GM23338 (cell line): ENCODE results near the gene MKKS. TPM values are rescaled to one million over a fixed set of nuclear protein-coding genes. Genes with fewer than 3 reads are reported as not detected.

Experiments used
- ATAC-seq: fragments of 200-7000 bp; cut with Tn5 transposase; 3 replicates; pipeline ENCODE4 v1.9.1; 2020
- DNase-seq: peaks from one replicate; pipeline ENCODE4 v3.0.0-alpha.2; 2015; ENCODE audit warnings: low spot score
- H2AFZ ChIP-seq: fragments of 200-600 bp; sonication (generic); 2 replicates; pipeline ENCODE4 v1.8.0; 2016; ENCODE audit warnings: antibody characterized with exemption, mild to moderate bottlenecking, moderate library complexity
- H3F3A ChIP-seq: fragments of 200-600 bp; sonication (generic); replicated peaks from 2 replicates; pipeline ENCODE4 v1.8.0; 2017; ENCODE audit warnings: antibody characterized with exemption, mixed run types, low read depth
- H3K27ac ChIP-seq: fragments of 200-600 bp; sonication (generic); 2 replicates; pipeline ENCODE4 v1.6.1; 2016; ENCODE audit warnings: low read depth
- H3K27me3 ChIP-seq: fragments of 200-600 bp; sonication (generic); 2 replicates; pipeline ENCODE4 v1.8.0; 2016; ENCODE audit warnings: mild to moderate bottlenecking, mixed run types, moderate library complexity; ENCODE audit not compliant: insufficient read depth
- H3K36me3 ChIP-seq: fragments of 200-600 bp; sonication (generic); 2 replicates; pipeline ENCODE4 v1.8.0; 2016; ENCODE audit warnings: mild to moderate bottlenecking; ENCODE audit not compliant: insufficient read depth
- H3K4me1 ChIP-seq: fragments of 200-600 bp; sonication (generic); 2 replicates; pipeline ENCODE4 v1.8.0; 2016; ENCODE audit warnings: mild to moderate bottlenecking, moderate library complexity; ENCODE audit not compliant: insufficient read depth
- H3K4me2 ChIP-seq: fragments of 200-600 bp; sonication (generic); 2 replicates; pipeline ENCODE4 v1.7.1; 2017; ENCODE audit warnings: mixed run types
- H3K4me3 ChIP-seq: fragments of 200-600 bp; sonication (generic); 2 replicates; pipeline ENCODE4 v1.6.1; 2016; ENCODE audit warnings: mixed run types
- H3K79me2 ChIP-seq: fragments of 200-600 bp; sonication (generic); replicated peaks from 2 replicates; pipeline ENCODE4 v1.8.0; 2017; ENCODE audit warnings: mild to moderate bottlenecking; ENCODE audit not compliant: insufficient read depth
- H3K9me2 ChIP-seq: fragments of 200-600 bp; sonication (generic); 2 replicates; pipeline ENCODE4 v1.8.0; 2017; ENCODE audit not compliant: insufficient read depth
- H4K20me1 ChIP-seq: fragments of 200-600 bp; sonication (generic); replicated peaks from 2 replicates; pipeline ENCODE4 v1.8.0; 2017; ENCODE audit warnings: mild to moderate bottlenecking; ENCODE audit not compliant: insufficient read depth
- H3K27ac Mint-ChIP-seq: 2 replicates; pipeline ENCODE4 v1.8.0; 2020; ENCODE audit warnings: inconsistent platforms, mild to moderate bottlenecking, moderate library complexity, mixed read lengths
- H3K27me3 Mint-ChIP-seq: 3 replicates; pipeline ENCODE4 v1.8.0; 2022; ENCODE audit warnings: low read depth, mild to moderate bottlenecking, moderate library complexity, mixed read lengths, inconsistent platforms; ENCODE audit not compliant: insufficient read depth, poor library complexity
- H3K36me3 Mint-ChIP-seq: 3 replicates; pipeline ENCODE4 v1.8.0; 2021; ENCODE audit warnings: low read depth, mild to moderate bottlenecking, inconsistent platforms, moderate library complexity, mixed read lengths
- H3K4me1 Mint-ChIP-seq: 3 replicates; pipeline ENCODE4 v1.8.0; 2020; ENCODE audit warnings: mild to moderate bottlenecking, inconsistent platforms, mixed read lengths
- H3K4me3 Mint-ChIP-seq: 3 replicates; pipeline ENCODE4 v1.8.0; 2021; ENCODE audit warnings: moderate library complexity, mild to moderate bottlenecking, inconsistent platforms, mixed read lengths
- H3K9me3 Mint-ChIP-seq: 3 replicates; pipeline ENCODE4 v1.8.0; 2020; ENCODE audit warnings: moderate library complexity, mild to moderate bottlenecking, inconsistent platforms, mixed read lengths
- CREB1 ChIP-seq: fragments of 250-450 bp; sonication (Bioruptor Pico); IDR thresholded peaks from 2 replicates; pipeline ENCODE4 v1.5.0; 2020; ENCODE audit warnings: low read depth, mild to moderate bottlenecking, moderate library complexity
- EZH2 ChIP-seq: fragments of 200-600 bp; sonication (generic); IDR thresholded peaks from one replicate; pipeline ENCODE4 v1.8.0; 2017; ENCODE audit warnings: antibody characterized with exemption, mild to moderate bottlenecking, low read depth; ENCODE audit not compliant: unreplicated experiment
- EZH2phosphoT487 ChIP-seq: fragments of 200-600 bp; sonication (generic); IDR thresholded peaks from one replicate; pipeline ENCODE4 v1.8.1; 2018; ENCODE audit warnings: antibody characterized with exemption; ENCODE audit not compliant: unreplicated experiment
- JUNB ChIP-seq: IDR thresholded peaks from one replicate; pipeline ENCODE4 v1.6.1; 2016; ENCODE audit warnings: antibody characterized with exemption; ENCODE audit not compliant: unreplicated experiment
- NANOG ChIP-seq: IDR thresholded peaks from 2 replicates; pipeline ENCODE4 v1.6.1; 2016; ENCODE audit warnings: antibody characterized with exemption, borderline replicate concordance
- POLR2AphosphoS5 ChIP-seq: IDR thresholded peaks from 2 replicates; pipeline ENCODE4 v1.6.1; 2016; ENCODE audit warnings: antibody characterized with exemption, low read depth
- STAT1 ChIP-seq: IDR thresholded peaks from one replicate; pipeline ENCODE4 v1.6.1; 2016; ENCODE audit warnings: antibody characterized with exemption; ENCODE audit not compliant: unreplicated experiment
- ZNF114 ChIP-seq: fragments of 250-450 bp; sonication (Bioruptor Pico); IDR thresholded peaks from 2 replicates; pipeline ENCODE4 v1.5.0; 2020; ENCODE audit warnings: mild to moderate bottlenecking, moderate library complexity
- ZNF331 ChIP-seq: fragments of 250-450 bp; sonication (Bioruptor Pico); IDR thresholded peaks from 2 replicates; pipeline ENCODE4 v1.5.0; 2020; ENCODE audit warnings: low read depth, mild to moderate bottlenecking, moderate library complexity
- polyA plus RNA-seq: library from polyadenylated mRNA; unstranded; fragments of >200 nt; fragmentation: Nextera tagmentation; extraction: Ambion mirVana; gene quantifications from 2 replicates; pipeline ENCODE4 v1.2.1, GENCODE V29; 2016
- total RNA-seq: library from RNA; depleted of rRNA; stranded (reverse); fragments of >200 nt; shearing (Covaris generic); gene quantifications from 2 replicates; pipeline ENCODE4 v1.2.3, GENCODE V29; 2014
- TF ChIP-seq, protein P1 (sequence below): IDR thresholded peaks from 2 replicates; pipeline ENCODE4 v1.6.1; 2016; ENCODE audit warnings: antibody characterized with exemption
- TF ChIP-seq, protein P2 (sequence below): fragments of 250-450 bp; sonication (Bioruptor Pico); IDR thresholded peaks from 2 replicates; pipeline ENCODE4 v1.5.0; 2020; ENCODE audit warnings: mild to moderate bottlenecking, moderate library complexity
- TF ChIP-seq, protein P3 (sequence below), 2 experiments: fragments of 200-600 bp in 1 of 2; sonication (generic) in 1 of 2; conservative IDR thresholded peaks; 2 replicates each; pipeline versions ENCODE4 v1.5.1 to v1.6.1; 2016 to 2017; ENCODE audit warnings: antibody characterized with exemption in 2 of 2, low read depth in 2 of 2, mild to moderate bottlenecking in 2 of 2, moderate library complexity in 1 of 2
- TF ChIP-seq, protein P4 (sequence below): IDR thresholded peaks from one replicate; pipeline ENCODE4 v1.6.1; 2018; ENCODE audit warnings: antibody characterized with exemption; ENCODE audit not compliant: unreplicated experiment

MKKS gene
- total and polyA plus RNA-seq, 2 experiments from 2014 or later, result 13.4 to 16.7 TPM

DNA sequence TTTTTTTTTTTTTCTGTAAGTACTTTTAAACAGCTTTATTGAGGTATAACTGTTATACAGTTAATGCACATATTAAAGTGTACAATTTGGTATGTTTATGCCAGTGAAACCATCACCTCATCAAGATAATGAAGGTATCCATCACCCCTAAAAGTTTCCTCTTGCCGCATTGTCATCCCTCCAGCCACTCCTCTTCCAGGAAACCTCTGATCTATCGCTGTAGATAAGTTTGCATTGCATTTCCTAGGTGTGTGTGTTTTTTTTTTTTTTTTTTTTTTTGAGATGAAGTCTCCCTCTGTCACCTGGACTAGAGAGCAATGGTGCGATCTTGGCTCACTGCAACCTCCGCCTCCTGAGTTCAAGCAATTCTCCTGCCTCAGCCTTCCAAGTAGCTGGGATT, 4.2 kb upstream of the MKKS start:
- H3K36me3 ChIP-seq, result 0 out of 2 replicates have a peak, but pooled peaks cover 4% of the 10 kb centered on the region
- no peaks in the 10 kb centered on the region for H3K9me2 ChIP-seq
- H3K4me3 ChIP-seq, result no peak overlapping the region
- no peaks in the 10 kb centered on the region for H3K27me3 ChIP-seq
- Mint-ChIP-seq H3K4me3 (no peak overlapping the region), H3K4me1 (peaks cover 6% of the 10 kb centered on the region), H3K9me3 (no peaks in the 10 kb centered on the region), H3K36me3 (peaks cover 2% of the 10 kb centered on the region; the same call in 1 of the 3 replicates), H3K27me3 (peaks cover 14% of the 10 kb centered on the region), H3K27ac (no peak overlapping the region)
- TF ChIP-seq POLR2AphosphoS5, result no peak
- TF ChIP-seq ZNF114 (CRISPR knock-in tag), result no peak
- TF ChIP-seq, protein P1, sequence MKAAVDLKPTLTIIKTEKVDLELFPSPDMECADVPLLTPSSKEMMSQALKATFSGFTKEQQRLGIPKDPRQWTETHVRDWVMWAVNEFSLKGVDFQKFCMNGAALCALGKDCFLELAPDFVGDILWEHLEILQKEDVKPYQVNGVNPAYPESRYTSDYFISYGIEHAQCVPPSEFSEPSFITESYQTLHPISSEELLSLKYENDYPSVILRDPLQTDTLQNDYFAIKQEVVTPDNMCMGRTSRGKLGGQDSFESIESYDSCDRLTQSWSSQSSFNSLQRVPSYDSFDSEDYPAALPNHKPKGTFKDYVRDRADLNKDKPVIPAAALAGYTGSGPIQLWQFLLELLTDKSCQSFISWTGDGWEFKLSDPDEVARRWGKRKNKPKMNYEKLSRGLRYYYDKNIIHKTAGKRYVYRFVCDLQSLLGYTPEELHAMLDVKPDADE, result no peak
- TF ChIP-seq, protein P2, sequence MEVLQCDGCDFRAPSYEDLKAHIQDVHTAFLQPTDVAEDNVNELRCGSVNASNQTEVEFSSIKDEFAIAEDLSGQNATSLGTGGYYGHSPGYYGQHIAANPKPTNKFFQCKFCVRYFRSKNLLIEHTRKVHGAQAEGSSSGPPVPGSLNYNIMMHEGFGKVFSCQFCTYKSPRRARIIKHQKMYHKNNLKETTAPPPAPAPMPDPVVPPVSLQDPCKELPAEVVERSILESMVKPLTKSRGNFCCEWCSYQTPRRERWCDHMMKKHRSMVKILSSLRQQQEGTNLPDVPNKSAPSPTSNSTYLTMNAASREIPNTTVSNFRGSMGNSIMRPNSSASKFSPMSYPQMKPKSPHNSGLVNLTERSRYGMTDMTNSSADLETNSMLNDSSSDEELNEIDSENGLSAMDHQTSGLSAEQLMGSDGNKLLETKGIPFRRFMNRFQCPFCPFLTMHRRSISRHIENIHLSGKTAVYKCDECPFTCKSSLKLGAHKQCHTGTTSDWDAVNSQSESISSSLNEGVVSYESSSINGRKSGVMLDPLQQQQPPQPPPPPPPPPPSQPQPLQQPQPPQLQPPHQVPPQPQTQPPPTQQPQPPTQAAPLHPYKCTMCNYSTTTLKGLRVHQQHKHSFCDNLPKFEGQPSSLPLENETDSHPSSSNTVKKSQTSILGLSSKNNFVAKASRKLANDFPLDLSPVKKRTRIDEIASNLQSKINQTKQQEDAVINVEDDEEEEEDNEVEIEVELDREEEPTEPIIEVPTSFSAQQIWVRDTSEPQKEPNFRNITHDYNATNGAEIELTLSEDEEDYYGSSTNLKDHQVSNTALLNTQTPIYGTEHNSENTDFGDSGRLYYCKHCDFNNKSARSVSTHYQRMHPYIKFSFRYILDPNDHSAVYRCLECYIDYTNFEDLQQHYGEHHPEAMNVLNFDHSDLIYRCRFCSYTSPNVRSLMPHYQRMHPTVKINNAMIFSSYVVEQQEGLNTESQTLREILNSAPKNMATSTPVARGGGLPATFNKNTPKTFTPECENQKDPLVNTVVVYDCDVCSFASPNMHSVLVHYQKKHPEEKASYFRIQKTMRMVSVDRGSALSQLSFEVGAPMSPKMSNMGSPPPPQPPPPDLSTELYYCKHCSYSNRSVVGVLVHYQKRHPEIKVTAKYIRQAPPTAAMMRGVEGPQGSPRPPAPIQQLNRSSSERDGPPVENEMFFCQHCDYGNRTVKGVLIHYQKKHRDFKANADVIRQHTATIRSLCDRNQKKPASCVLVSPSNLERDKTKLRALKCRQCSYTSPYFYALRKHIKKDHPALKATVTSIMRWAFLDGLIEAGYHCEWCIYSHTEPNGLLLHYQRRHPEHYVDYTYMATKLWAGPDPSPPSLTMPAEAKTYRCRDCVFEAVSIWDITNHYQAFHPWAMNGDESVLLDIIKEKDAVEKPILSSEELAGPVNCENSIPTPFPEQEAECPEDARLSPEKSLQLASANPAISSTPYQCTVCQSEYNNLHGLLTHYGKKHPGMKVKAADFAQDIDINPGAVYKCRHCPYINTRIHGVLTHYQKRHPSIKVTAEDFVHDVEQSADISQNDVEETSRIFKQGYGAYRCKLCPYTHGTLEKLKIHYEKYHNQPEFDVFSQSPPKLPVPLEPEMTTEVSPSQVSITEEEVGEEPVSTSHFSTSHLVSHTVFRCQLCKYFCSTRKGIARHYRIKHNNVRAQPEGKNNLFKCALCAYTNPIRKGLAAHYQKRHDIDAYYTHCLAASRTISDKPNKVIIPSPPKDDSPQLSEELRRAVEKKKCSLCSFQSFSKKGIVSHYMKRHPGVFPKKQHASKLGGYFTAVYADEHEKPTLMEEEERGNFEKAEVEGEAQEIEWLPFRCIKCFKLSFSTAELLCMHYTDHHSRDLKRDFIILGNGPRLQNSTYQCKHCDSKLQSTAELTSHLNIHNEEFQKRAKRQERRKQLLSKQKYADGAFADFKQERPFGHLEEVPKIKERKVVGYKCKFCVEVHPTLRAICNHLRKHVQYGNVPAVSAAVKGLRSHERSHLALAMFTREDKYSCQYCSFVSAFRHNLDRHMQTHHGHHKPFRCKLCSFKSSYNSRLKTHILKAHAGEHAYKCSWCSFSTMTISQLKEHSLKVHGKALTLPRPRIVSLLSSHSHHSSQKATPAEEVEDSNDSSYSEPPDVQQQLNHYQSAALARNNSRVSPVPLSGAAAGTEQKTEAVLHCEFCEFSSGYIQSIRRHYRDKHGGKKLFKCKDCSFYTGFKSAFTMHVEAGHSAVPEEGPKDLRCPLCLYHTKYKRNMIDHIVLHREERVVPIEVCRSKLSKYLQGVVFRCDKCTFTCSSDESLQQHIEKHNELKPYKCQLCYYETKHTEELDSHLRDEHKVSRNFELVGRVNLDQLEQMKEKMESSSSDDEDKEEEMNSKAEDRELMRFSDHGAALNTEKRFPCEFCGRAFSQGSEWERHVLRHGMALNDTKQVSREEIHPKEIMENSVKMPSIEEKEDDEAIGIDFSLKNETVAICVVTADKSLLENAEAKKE (CRISPR knock-in tag), result no peak
- TF ChIP-seq EZH2phosphoT487, result no peak
- no peak for TF ChIP-seq STAT1
- no peak for TF ChIP-seq JUNB
- TF ChIP-seq, protein P3, sequence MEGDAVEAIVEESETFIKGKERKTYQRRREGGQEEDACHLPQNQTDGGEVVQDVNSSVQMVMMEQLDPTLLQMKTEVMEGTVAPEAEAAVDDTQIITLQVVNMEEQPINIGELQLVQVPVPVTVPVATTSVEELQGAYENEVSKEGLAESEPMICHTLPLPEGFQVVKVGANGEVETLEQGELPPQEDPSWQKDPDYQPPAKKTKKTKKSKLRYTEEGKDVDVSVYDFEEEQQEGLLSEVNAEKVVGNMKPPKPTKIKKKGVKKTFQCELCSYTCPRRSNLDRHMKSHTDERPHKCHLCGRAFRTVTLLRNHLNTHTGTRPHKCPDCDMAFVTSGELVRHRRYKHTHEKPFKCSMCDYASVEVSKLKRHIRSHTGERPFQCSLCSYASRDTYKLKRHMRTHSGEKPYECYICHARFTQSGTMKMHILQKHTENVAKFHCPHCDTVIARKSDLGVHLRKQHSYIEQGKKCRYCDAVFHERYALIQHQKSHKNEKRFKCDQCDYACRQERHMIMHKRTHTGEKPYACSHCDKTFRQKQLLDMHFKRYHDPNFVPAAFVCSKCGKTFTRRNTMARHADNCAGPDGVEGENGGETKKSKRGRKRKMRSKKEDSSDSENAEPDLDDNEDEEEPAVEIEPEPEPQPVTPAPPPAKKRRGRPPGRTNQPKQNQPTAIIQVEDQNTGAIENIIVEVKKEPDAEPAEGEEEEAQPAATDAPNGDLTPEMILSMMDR (conservative IDR thresholded peaks at IDR 0.05; ENCODE audit: low read depth in 2 of 2), result no peak
- TF ChIP-seq, protein P4, sequence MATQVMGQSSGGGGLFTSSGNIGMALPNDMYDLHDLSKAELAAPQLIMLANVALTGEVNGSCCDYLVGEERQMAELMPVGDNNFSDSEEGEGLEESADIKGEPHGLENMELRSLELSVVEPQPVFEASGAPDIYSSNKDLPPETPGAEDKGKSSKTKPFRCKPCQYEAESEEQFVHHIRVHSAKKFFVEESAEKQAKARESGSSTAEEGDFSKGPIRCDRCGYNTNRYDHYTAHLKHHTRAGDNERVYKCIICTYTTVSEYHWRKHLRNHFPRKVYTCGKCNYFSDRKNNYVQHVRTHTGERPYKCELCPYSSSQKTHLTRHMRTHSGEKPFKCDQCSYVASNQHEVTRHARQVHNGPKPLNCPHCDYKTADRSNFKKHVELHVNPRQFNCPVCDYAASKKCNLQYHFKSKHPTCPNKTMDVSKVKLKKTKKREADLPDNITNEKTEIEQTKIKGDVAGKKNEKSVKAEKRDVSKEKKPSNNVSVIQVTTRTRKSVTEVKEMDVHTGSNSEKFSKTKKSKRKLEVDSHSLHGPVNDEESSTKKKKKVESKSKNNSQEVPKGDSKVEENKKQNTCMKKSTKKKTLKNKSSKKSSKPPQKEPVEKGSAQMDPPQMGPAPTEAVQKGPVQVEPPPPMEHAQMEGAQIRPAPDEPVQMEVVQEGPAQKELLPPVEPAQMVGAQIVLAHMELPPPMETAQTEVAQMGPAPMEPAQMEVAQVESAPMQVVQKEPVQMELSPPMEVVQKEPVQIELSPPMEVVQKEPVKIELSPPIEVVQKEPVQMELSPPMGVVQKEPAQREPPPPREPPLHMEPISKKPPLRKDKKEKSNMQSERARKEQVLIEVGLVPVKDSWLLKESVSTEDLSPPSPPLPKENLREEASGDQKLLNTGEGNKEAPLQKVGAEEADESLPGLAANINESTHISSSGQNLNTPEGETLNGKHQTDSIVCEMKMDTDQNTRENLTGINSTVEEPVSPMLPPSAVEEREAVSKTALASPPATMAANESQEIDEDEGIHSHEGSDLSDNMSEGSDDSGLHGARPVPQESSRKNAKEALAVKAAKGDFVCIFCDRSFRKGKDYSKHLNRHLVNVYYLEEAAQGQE, result no peak
- TF ChIP-seq CREB1 (CRISPR knock-in tag), result no peak
- no peak for TF ChIP-seq NANOG
- TF ChIP-seq ZNF331, result no peak
- TF ChIP-seq EZH2, result no peak
- DNase-seq (no peak), ATAC-seq (no peak)
- no peaks in the 10 kb centered on the region for H4K20me1 ChIP-seq
- H3K4me1 ChIP-seq, result 0 out of 2 replicates have a peak, but pooled peaks cover 7% of the 10 kb centered on the region
- no peaks in the 10 kb centered on the region for H3F3A ChIP-seq
- no peak overlapping the region for H2AFZ ChIP-seq
- peaks cover 54% of the 10 kb centered on the region for H3K79me2 ChIP-seq
- no peak overlapping the region for H3K27ac ChIP-seq
- H3K4me2 ChIP-seq, result no peak overlapping the region
